Germinal center (tissue), 1 donor: ENCODE measurements around the gene GPR135.

Experiments
- DNase-seq: peaks from one replicate; pipeline ENCODE4 v3.0.0; 2012; ENCODE audit warnings: mixed read lengths, low spot score

Gene GPR135

DNA sequence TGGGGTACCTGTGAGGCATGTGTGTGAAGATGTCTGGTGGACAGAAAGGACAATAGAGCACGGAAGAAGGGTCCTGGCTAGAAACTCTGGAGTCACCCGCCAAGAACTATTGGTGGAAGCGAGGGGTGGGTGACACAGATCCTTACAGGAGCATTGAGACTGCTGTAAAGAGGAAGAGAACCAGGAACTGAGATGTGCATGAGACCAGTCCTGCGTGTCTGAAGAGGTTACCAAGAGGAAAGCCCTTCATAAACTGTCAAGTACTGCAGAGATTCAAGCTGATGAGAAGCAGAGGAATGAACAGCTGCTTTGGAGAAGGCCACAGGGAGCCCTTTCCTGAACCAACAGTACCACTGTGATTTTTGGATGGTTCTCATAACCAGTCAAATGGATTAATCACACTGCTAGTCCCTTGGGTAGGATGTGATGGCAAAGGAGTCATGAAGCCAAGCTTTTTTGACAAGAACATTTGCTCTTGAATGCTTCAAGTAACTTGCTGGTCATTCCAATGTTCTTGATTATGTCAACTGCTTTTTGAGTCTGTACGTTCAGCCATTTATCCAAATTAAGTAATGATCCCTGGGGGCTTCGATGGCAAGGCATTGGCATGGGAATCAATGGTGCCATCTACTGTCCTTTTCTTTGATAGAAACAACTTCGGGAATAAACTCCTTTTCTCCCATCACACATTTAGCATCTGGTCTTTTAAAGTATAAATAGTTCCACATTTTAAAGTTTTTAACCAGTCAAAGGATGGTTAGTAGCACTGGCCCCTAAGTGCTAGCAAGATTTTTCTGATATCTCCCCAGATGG is 42.9 kb downstream of the GPR135 start:
- peak; percentile 47 for DNase-seq

DNA sequence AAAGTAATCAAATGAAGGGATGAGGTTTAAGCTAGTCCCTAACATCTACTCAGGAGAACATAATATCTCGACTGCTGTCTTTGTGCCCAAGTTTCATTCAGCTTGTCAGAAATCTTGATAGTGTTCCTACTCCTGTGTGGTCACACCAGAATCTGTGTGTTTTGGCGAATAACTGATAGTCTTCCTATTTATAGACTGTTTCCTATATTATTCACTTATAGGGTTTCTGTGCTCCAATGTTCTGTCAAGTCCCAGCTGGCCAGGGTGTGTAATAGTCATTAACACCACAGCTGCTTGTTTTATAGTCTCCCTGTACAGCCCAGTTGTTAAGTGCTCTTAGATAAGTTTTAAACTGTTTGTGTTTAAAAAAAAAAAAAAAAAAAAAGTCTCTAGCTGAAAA is 45.9 kb downstream of the GPR135 start:
- DNase-seq, result no peak

DNA sequence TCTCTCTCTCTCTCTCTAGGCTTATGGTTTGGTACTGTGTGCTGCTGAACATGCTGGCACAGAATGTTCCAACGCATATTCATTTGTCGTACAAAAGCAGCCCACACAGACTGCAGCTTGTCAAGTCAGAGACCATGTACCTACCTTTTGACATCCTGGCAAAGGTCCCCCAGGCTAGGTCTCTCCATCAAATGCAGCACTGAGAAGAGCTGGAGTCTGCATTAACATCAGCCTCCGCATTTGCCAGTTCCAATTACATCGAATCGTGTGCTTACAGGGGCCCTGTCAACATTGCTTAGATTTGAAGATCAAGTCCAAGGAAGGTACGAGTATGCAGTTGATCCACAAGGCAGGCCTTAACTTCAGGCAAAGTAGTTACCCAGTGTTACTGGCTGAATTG is 47.9 kb downstream of the GPR135 start:
- DNase-seq, result no peak

DNA sequence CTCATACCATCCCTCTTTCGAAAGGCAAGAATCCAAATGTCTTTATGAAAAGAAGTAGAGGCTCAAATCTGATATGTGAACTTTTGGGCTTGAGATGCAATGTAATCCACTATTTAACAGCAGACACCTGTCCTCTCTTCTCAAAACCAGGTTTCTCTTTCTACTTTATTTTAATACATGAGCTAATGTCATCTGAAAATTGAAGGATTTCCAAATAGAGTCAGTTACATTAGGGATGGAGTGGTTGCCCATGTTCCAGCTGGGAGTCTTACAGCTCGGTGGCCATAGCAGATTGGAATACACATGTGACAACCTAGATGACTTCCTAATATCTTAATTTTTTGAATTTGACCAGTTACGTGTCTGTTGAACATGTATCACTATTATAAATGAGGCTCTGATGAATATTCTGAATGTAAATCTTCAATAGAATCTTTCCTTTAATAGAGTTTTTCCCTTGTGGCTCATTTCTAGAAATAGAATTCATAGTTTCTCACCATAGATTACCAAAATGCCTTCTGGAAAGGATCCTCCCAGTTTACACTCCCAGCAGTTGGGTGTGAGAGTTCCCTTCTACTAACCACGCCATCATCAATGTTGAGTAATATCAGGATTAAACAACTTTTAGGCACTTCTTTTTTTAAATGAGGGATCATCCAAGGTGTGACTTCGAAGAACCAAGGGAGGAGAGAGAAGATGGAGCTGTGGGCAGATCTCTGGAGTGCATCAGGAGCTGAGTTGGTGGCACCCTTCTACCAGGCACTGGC is 49.2 kb downstream of the GPR135 start:
- no peak for DNase-seq
